ENCODE measurements around the gene CDH26. TPM values are rescaled to one million over a fixed set of nuclear protein-coding genes. Genes with fewer than 3 reads are reported as not detected.

CDH26 gene
- polyA plus RNA-seq, 1 donor from 2014 or later, result 0.43 TPM

GRCh38 chr20:60046436-60046835 lies 88.2 kb downstream of the CDH26 start:
- Histone ChIP-seq H3K36me3 (ENCODE audit: insufficient read depth, low read length) (no peaks in the 10 kb centered on the region), H3K27me3 (ENCODE audit: insufficient read depth, low read depth, low read length) (no peaks in the 10 kb centered on the region), H2AFZ (ENCODE audit: low read depth, low read length) (no peak overlapping the region), H4K20me1 (ENCODE audit: insufficient read depth) (no peaks in the 10 kb centered on the region), H3K4me3 (ENCODE audit: low read length) (no peak overlapping the region), H3K27ac (ENCODE audit: low read length) (no peak overlapping the region), H3F3A (ENCODE audit: insufficient read depth, low read length, poor library complexity, severe bottlenecking) (no peaks in the 10 kb centered on the region), H3K9me3 (ENCODE audit: low read length) (no peaks in the 10 kb centered on the region), H3K9ac (ENCODE audit: low read length) (no peak overlapping the region), H3K4me2 (ENCODE audit: low read length) (no peak overlapping the region), H3K79me2 (replicated peaks; ENCODE audit: insufficient read depth, low read length) (no peaks in the 10 kb centered on the region), H3K9me2 (ENCODE audit: insufficient read depth, low read length) (no peaks in the 10 kb centered on the region)
- TF ChIP-seq REST (IDR thresholded peaks at IDR 0.05; ENCODE audit: borderline replicate concordance) (no peak), EP300 (conservative IDR thresholded peaks at IDR 0.05; ENCODE audit: poor library complexity, severe bottlenecking) (no peak), EZH2 (IDR thresholded peaks at IDR 0.05; ENCODE audit: borderline replicate concordance, insufficient read depth, low read length, poor library complexity, severe bottlenecking) (no peak), TAF1 (IDR thresholded peaks at IDR 0.05; ENCODE audit: low read depth) (no peak), POLR2AphosphoS5 (IDR thresholded peaks at IDR 0.05) (no peak), MXI1 (conservative IDR thresholded peaks at IDR 0.05; ENCODE audit: poor library complexity, severe bottlenecking) (no peak), SMC3 (conservative IDR thresholded peaks at IDR 0.05; ENCODE audit: poor library complexity) (no peak), CTCF (IDR thresholded peaks at IDR 0.05; ENCODE audit: poor library complexity, severe bottlenecking) (no peak), RAD21 (conservative IDR thresholded peaks at IDR 0.05) (no peak)

- Histone ChIP-seq H3K36me3 (ENCODE audit: insufficient read depth, low read length) (no peaks in the 10 kb centered on the region), H3K4me2 (ENCODE audit: low read length) (no peak overlapping the region), H3K27ac (ENCODE audit: low read length) (no peak overlapping the region), H3K9ac (ENCODE audit: low read length) (no peak overlapping the region), H3K4me3 (ENCODE audit: low read length) (no peak overlapping the region), H3K9me2 (ENCODE audit: insufficient read depth, low read length) (no peaks in the 10 kb centered on the region), H3K27me3 (ENCODE audit: insufficient read depth, low read depth, low read length) (no peaks in the 10 kb centered on the region), H3K79me2 (replicated peaks; ENCODE audit: insufficient read depth, low read length) (no peaks in the 10 kb centered on the region), H2AFZ (ENCODE audit: low read depth, low read length) (no peak overlapping the region), H4K20me1 (ENCODE audit: insufficient read depth) (no peaks in the 10 kb centered on the region), H3K9me3 (ENCODE audit: low read length) (no peaks in the 10 kb centered on the region), H3F3A (ENCODE audit: insufficient read depth, low read length, poor library complexity, severe bottlenecking) (no peaks in the 10 kb centered on the region)
- TF ChIP-seq REST (IDR thresholded peaks at IDR 0.05; ENCODE audit: borderline replicate concordance) (no peak), POLR2AphosphoS5 (IDR thresholded peaks at IDR 0.05) (no peak), EZH2 (IDR thresholded peaks at IDR 0.05; ENCODE audit: borderline replicate concordance, insufficient read depth, low read length, poor library complexity, severe bottlenecking) (no peak), CTCF (IDR thresholded peaks at IDR 0.05; ENCODE audit: poor library complexity, severe bottlenecking) (no peak), EP300 (conservative IDR thresholded peaks at IDR 0.05; ENCODE audit: poor library complexity, severe bottlenecking) (no peak), TAF1 (IDR thresholded peaks at IDR 0.05; ENCODE audit: low read depth) (no peak), MXI1 (conservative IDR thresholded peaks at IDR 0.05; ENCODE audit: poor library complexity, severe bottlenecking) (no peak), SMC3 (conservative IDR thresholded peaks at IDR 0.05; ENCODE audit: poor library complexity) (no peak), RAD21 (conservative IDR thresholded peaks at IDR 0.05) (no peak)
Measured at GRCh38 chr20:60046860-60047259, 88.6 kb downstream of the CDH26 start.

Data from neural cell (in vitro differentiated cells).